CD4-positive, alpha-beta T cell treated with Interleukin-2 at 100 ng/mL for 4 hours (primary cell): ENCODE measurements around the gene DCLK1.
"Not testable (repeated sequence)": the region's sequence is repeated elsewhere in the genome, so short reads cannot be mapped to it uniquely, and the experiment has no call there.

ENCODE experiments used
- DNase-seq: peaks from one replicate; pipeline ENCODE4 v3.0.0-alpha.2; 2020; ENCODE audit warnings: low spot score

DCLK1 gene

GRCh38 chr13:35983703-35984102 is 147.5 kb downstream of the DCLK1 start:
- DNase-seq, result not testable (repeated sequence)

GRCh38 chr13:35983206-35983605 is 148.0 kb downstream of the DCLK1 start:
- DNase-seq, result no peak

- no peak for DNase-seq
These were observed 151.7 kb downstream of the DCLK1 start for GRCh38 chr13:35979361-35979951.

DNA sequence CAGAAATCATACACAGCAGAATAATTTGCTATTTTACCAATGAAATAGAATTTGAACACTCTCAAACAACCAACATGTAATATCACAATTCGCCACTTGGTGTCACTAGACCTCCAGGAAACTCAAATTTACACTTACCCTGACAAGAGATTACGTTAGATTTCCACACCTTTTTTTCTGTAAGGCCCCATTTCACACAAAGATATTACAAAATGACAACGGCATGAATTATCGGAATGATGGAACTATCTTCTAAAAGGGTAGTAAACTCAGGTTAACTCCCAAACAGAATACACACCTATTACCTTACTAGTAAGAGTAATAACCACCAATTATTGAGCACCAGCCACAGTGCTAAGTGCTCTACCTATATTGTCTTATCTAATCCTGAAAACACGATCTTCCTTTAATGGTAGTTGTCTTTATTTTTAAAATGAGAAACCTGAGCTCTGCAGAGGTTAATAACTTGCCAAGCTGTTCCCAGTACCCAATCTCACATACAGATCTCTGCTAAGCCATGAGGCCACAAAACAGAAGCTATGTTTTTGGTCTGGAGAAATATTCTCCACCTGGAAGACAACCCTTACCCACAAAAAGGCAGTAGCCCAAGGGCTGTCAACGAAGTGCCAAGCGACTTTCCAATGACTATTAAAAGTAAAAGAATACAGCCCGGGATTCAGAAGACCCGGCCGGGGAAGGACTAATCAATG is 152.4 kb downstream of the DCLK1 start:
- peak; percentile 37 for DNase-seq

DNA sequence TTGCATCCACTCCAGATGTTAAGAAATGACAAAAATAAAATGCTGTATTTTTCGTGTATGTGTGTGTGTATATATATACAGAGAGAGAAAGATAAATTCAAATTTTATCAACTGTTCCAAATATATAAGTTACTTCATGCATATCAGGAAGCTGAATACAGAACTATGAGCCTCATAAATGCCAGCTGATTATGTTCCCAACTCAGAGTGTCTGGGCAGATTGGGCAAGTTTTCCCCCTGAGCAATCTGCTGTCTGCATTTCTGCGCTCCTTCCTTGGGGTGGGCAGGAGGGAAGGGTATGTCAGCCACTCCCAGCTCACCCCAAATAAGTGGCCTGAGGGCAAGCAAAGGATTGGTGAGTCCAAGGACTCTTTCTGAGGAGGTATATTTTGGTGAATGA is 154.1 kb downstream of the DCLK1 start:
- no peak for DNase-seq

DNA sequence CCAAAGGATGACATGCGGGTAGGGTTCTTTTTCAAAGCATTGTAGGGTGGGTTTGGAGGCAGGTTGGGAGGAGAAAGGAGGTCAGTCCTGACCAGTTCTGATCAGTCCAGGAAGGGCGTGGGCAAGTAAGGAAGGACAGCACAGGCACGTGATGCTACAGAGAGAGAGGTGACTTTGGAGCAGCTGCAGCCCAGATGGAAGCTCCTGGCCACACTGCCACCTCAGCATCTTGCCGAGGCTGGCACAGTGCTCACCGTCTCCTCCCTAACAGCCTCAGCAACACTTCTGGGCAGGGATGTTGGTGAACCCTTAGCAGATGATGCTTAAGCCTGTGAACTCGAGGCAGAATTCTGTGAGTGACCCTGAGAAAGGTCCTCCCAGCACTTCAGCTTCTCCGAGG is 155.1 kb downstream of the DCLK1 start:
- DNase-seq, result no peak

DNA sequence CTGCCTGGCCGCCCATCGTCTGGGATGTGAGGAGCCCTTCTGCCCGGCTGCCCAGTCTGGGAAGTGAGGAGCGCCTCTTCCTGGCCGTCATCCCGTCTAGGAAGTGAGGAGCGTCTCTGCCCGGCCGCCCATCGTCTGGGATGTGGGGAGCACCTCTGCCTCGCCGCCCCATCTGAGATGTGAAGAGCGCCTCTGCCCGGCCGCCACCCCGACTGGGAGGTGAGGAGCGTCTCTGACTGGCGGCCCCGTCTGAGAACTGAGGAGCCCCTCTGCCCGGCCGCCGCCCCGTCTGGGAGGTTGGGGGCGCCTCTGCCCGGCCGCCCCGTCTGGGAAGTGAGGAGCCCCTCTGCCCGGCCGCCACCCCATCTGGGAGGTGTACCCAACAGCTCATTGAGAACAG is 164.2 kb downstream of the DCLK1 start:
- DNase-seq, result not testable (repeated sequence)

- DNase-seq, result no peak
These were observed 165.2 kb downstream of the DCLK1 start for GRCh38 chr13:35966024-35966423.

DNA sequence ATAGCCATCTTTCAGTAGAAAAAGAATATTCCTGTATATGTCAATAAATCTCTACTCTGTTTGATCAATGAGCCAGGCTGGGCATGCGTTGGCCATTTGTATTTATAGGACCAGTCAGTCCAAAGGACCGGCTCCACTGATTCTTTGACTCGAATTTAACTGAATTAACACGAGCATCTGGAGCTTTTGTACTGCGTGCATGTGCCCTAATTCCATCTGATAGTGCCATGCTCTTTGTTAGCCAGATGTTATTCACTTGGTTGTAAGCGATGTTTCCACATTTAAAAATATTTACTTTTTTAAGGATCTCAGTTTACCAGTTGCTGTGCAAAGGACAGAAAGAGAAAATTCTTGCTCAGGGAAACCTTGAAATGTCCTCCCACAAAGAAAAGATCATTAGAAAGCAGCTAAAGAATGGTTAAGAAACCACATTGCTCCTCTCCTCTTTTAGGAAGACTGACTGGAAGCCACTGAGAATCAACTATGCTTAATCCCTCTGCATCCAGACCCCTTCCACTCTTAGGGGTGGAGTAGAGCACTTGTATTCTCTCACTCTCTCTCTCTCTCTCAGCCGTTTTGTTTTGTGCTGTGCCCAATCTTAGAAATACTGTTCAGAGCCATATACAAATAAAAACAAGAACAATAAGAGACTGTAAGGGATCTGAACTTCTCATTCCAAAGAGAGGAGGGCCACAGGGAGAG is 165.8 kb downstream of the DCLK1 start:
- no peak for DNase-seq

DNA sequence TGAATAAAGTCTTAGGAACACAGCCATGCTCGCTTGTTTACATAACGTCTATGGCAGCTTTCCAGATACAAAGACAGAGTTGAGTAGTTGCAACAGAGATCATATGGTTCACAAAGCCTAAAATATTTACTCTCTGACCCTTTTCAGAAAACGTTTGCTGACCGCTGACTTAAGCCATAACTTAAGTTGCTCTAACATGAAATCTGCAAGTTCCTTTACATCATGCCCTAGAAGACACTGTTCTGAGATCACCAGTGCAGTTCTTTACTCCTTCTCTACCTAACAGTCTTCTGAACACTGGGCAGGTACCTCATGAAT is 166.4 kb downstream of the DCLK1 start:
- no peak for DNase-seq

DNA sequence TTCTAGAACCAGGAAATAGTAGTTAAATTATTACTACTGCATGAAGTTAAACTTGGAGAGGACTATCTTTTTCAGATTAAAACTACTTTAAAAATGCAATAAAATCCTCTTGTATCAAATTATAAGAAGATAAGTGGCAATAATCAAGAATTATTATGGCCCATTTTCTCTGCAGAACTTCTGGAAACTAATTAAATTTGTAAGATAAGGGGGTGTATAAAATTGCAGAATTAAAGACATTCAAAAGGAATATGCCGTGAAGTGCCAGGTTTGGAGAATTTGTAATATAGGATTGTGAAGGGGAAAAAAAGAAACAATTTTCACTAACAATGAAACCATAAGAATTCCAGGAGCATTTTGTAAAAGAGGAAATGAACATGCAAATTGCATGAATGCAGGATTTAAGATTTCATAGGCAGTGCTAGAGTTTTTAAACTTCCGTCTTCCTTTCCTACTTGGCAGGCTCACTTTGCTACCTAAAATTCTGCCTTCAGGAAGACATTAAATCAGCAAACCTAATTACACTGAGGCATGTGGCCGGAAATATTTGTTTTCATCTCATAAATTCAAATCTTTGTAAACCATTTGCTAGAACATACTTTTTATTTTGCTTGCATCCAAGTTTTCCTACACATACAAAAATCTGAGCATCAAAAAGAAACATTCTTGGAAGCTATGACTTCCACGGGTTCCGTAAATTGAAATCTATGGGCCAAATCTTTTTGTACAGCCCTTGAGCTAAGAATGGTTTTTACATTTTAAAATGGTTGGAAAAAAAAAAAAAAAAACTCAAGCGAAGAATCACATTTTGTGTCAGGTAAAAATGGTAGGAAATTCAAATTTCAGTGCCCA is 166.9 kb downstream of the DCLK1 start:
- no peak for DNase-seq

DNA sequence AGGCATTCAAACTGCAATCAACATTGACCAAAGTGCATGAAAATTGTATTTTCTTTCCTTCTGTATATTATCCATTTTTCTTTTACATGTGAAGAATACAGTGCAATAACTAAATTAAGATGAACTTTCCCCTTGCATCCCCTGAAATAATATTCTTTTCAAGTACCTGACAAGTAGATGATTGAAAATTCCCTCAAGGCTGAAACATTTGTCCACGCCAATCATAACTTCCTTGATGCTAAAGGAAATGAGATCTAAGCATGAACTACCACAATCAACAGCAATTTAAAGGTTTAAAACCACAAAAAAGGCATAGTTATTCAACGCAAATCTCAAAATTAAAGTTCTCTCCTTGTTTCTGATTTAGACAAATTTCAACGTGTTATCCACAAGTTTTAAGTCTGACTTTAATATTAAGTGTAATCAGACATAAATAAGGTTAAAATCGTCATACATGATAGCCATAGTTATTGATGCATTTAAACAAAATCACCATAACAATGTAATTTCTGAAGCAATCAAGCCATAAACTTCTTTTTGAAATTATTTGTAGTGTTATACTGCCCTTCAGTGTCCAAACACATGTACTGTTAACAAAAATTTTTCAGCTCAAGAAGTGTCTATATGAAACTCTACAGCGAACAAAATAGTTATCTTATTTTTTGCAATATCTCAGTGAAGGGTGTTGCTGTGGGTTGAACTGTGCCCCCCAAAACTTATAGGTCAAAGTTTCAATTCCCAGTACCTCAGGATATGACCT is 169.5 kb downstream of the DCLK1 start:
- no peak for DNase-seq

- no peak for DNase-seq
These were observed 170.2 kb downstream of the DCLK1 start for GRCh38 chr13:35961002-35961401.

- DNase-seq, result no peak
These were observed 173.2 kb downstream of the DCLK1 start for GRCh38 chr13:35957996-35958395.

- DNase-seq, result no peak
These were observed 173.9 kb downstream of the DCLK1 start for GRCh38 chr13:35957241-35957731.

DNA sequence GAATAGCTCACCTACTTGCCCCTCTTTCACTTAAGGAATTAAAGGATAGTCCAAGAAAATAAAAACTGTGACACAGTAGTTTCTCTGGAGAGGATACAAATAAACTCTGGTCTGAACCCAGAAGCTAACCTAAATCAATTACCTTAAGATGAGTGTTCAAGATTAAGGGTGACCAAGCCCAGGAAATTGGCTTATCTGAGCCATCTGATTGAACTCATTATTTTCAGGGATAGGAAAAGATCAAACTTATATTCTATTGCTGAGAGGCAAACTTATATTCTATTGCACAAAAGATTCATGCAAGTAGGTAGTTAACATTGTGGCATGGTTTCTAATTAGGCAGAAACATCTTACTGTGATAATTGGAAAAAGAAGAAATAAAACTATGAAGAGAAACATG is 175.1 kb downstream of the DCLK1 start:
- DNase-seq, result no peak

GRCh38 chr13:35954207-35954560 is 177.0 kb downstream of the DCLK1 start:
- no peak for DNase-seq

DNA sequence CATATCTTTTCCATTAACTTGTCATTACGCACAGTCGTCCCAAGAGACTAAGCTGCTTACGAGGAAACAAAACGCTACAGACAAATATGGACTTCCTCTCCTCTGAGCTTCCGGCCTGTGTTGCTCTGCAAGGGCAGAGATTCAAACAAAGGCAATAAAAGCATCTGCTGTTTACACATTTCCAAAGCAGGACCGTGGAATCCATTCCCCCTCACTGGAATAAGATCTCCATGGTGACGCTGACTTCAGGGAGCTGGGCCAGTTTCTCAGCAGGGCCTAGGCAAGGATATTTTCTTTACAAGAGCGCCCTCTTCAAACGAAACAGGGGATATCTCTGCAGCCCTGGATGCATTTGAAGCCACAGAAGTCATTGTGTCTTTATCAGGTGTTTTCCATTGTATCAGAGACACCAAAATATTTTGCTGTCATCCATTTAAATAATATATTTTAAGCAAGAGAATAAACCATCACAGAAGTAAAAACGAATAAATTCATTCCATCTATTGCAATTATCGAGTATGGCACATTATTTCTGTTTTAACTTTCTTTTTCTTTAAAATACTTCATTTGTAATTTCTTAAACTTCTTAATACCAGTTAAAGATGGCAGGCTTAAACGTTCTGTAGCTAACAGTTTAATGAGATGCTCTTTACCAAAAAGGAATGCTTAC is 177.5 kb downstream of the DCLK1 start:
- DNase-seq, result no peak

- no peak for DNase-seq
These were observed 183.9 kb downstream of the DCLK1 start for GRCh38 chr13:35947315-35947714.

- DNase-seq, result no peak
These were observed 185.8 kb downstream of the DCLK1 start for GRCh38 chr13:35945368-35945767.

DNA sequence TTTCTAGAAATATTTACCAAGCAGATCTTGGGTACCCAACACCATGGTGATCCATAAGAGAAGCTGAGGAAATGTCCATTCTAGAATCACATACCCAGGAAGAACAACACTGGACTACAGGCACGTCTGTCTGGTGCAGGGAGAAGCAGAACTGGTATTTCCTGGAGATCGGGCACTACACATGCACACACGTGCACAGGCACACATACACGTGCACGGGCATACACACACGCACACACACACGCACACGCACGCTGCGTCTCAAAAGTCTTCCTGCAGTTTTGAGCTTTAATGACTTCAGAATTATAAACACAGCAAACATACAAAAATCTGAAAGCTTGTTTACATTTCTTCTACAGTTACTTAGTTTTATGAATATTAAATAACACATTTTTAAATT is 189.8 kb downstream of the DCLK1 start:
- no peak for DNase-seq
